Measurements from ENCODE around the gene ZKSCAN5. TPM values are rescaled to one million over a fixed set of nuclear protein-coding genes. Genes with fewer than 3 reads are reported as not detected.

ZKSCAN5 gene
- total and polyA plus RNA-seq, 2 experiments from 2014 or later: 6.2 to 10.6 TPM

GRCh38 chr7:99540542-99540941, 36.1 kb downstream of the ZKSCAN5 start:
- H3K79me2 ChIP-seq: no peaks in the 10 kb centered on the region
- H3K9me3 ChIP-seq (ENCODE audit: low read depth): no peaks in the 10 kb centered on the region
- H3K4me2 ChIP-seq: no peak overlapping the region
- no peak overlapping the region for H2AFZ ChIP-seq
- H3K4me1 ChIP-seq (ENCODE audit: insufficient read depth): no peaks in the 10 kb centered on the region
- H3K36me3 ChIP-seq (replicated peaks; ENCODE audit: insufficient read depth, low read depth): no peaks in the 10 kb centered on the region
- H3K27me3 ChIP-seq: no peaks in the 10 kb centered on the region
- H3K4me3 ChIP-seq: no peak overlapping the region
- H3K9me2 ChIP-seq (replicated peaks; ENCODE audit: insufficient read depth): no peaks in the 10 kb centered on the region
- H4K20me1 ChIP-seq (ENCODE audit: insufficient read depth, poor library complexity, severe bottlenecking): no peaks in the 10 kb centered on the region
- DNase-seq (ENCODE audit: low spot score): no peak
- 96% methylated on average over 5 of the region's 5 CpGs for WGBS (ENCODE audit: low lambda C conversion rate, missing lambda C conversion rate)
- TF ChIP-seq EZH2phosphoT487 (IDR thresholded peaks at IDR 0.05; ENCODE audit: low read depth, severe bottlenecking, unreplicated experiment) (no peak), EZH2 (IDR thresholded peaks at IDR 0.05; ENCODE audit: borderline replicate concordance) (no peak), CTCF (IDR thresholded peaks at IDR 0.05; ENCODE audit: poor library complexity) (no peak)
- no peak overlapping the region for H3K27ac ChIP-seq

- no peak overlapping the region for H3K4me2 ChIP-seq
- H3K9me3 ChIP-seq (ENCODE audit: low read depth): no peaks in the 10 kb centered on the region
- no peaks in the 10 kb centered on the region for H4K20me1 ChIP-seq (ENCODE audit: insufficient read depth, poor library complexity, severe bottlenecking)
- no peak overlapping the region for H2AFZ ChIP-seq
- no peak overlapping the region for H3K27ac ChIP-seq
- H3K79me2 ChIP-seq: no peaks in the 10 kb centered on the region
- no peak for DNase-seq (ENCODE audit: low spot score)
- H3K9me2 ChIP-seq (replicated peaks; ENCODE audit: insufficient read depth): no peaks in the 10 kb centered on the region
- TF ChIP-seq EZH2phosphoT487 (IDR thresholded peaks at IDR 0.05; ENCODE audit: low read depth, severe bottlenecking, unreplicated experiment): no peak
- no peak for TF ChIP-seq CTCF (IDR thresholded peaks at IDR 0.05; ENCODE audit: poor library complexity)
- TF ChIP-seq EZH2 (IDR thresholded peaks at IDR 0.05; ENCODE audit: borderline replicate concordance): no peak
- no peaks in the 10 kb centered on the region for H3K4me1 ChIP-seq (ENCODE audit: insufficient read depth)
- no peaks in the 10 kb centered on the region for H3K27me3 ChIP-seq
- WGBS (ENCODE audit: low lambda C conversion rate, missing lambda C conversion rate): 94% methylated on average over 9 of the region's 9 CpGs
- H3K36me3 ChIP-seq (replicated peaks; ENCODE audit: insufficient read depth, low read depth): no peaks in the 10 kb centered on the region
- no peak overlapping the region for H3K4me3 ChIP-seq
Observed at GRCh38 chr7:99541212-99541611, 36.8 kb downstream of the ZKSCAN5 start.

GRCh38 chr7:99543081-99543671, 38.7 kb downstream of the ZKSCAN5 start:
- no peak for DNase-seq (ENCODE audit: low spot score)
- Histone ChIP-seq H3K9me2 (replicated peaks; ENCODE audit: insufficient read depth) (no peaks in the 10 kb centered on the region), H3K36me3 (replicated peaks; ENCODE audit: insufficient read depth, low read depth) (peaks cover 5% of the 10 kb centered on the region), H3K4me2 (no peak overlapping the region), H3K27me3 (no peaks in the 10 kb centered on the region), H3K4me3 (no peak overlapping the region), H3K4me1 (ENCODE audit: insufficient read depth) (no peaks in the 10 kb centered on the region), H3K9me3 (ENCODE audit: low read depth) (peaks cover 6% of the 10 kb centered on the region), H3K79me2 (no peaks in the 10 kb centered on the region), H4K20me1 (ENCODE audit: insufficient read depth, poor library complexity, severe bottlenecking) (no peaks in the 10 kb centered on the region), H3K27ac (no peak overlapping the region), H2AFZ (no peak overlapping the region)
- 98% methylated on average over 34 of the region's 34 CpGs for WGBS (ENCODE audit: low lambda C conversion rate, missing lambda C conversion rate)
- TF ChIP-seq EZH2 (IDR thresholded peaks at IDR 0.05; ENCODE audit: borderline replicate concordance) (no peak), EZH2phosphoT487 (IDR thresholded peaks at IDR 0.05; ENCODE audit: low read depth, severe bottlenecking, unreplicated experiment) (no peak), CTCF (IDR thresholded peaks at IDR 0.05; ENCODE audit: poor library complexity) (no peak)

All from hepatocyte (in vitro differentiated cells).